ENCODE measurements around the gene ST6GALNAC5.

GRCh38 chr1:76940571-76941335 lies 73.5 kb downstream of the ST6GALNAC5 start:
- TF ChIP-seq REST (IDR thresholded peaks at IDR 0.05; ENCODE audit: low read depth) (no peak), RAD21 (IDR thresholded peaks at IDR 0.05; ENCODE audit: low read depth) (no peak), ZBTB7A (IDR thresholded peaks at IDR 0.05; ENCODE audit: low read depth) (no peak), TAF1 (IDR thresholded peaks at IDR 0.05; ENCODE audit: low read depth) (no peak), USF1 (IDR thresholded peaks at IDR 0.05) (no peak), CEBPB (IDR thresholded peaks at IDR 0.05) (no peak), EGR1 (IDR thresholded peaks at IDR 0.05) (no peak), TEAD4 (IDR thresholded peaks at IDR 0.05) (no peak), FOXM1 (IDR thresholded peaks at IDR 0.05; ENCODE audit: borderline replicate concordance, low read depth) (no peak), MAX (IDR thresholded peaks at IDR 0.05) (no peak), NFIC (IDR thresholded peaks at IDR 0.05) (no peak)

Measured in Ishikawa (cell line).